ENCODE results near the gene DNAJC17. TPM values are rescaled to one million over a fixed set of nuclear protein-coding genes. Genes with fewer than 3 reads are reported as not detected.

Gene DNAJC17
- total and polyA plus RNA-seq, 2 donors (not counting 1 experiment from before 2014, with no cell fraction given): 30.5 to 46.1 TPM

- POLR2A ChIA-PET: interaction anchor here (0.5 to 1.5 kb wide), 6 partner anchors 15 to 909 kb away, joined by 3 to 9 read pairs (median 4); partner anchors contain the start of gene C15orf62
- 100% methylated on average over 1 of the region's 3 CpGs for WGBS (ENCODE audit: insufficient coverage)
Measured at GRCh38 chr15:40746916-40747418, 60.3 kb downstream of the DNAJC17 start.

More at GRCh38 chr15:40746916-40747418, 60.3 kb downstream of the DNAJC17 start:
- DNase-seq (no peak), ATAC-seq (ENCODE audit: low read depth) (no peak)
- Mint-ChIP-seq H3K9me3 (ENCODE audit: insufficient read depth) (no peaks in the 10 kb centered on the region), H3K4me3 (no peak overlapping the region), H3K4me1 (no peaks in the 10 kb centered on the region), H3K27me3 (no peaks in the 10 kb centered on the region), H3K27ac (no peak overlapping the region)
- no peak overlapping the region for H2AFZ ChIP-seq (ENCODE audit: insufficient read depth, low read depth, low read length, poor library complexity, severe bottlenecking)
- H3K36me3 ChIP-seq (replicated peaks in 1 of 2; ENCODE audit: control extremely low read depth in 1 of 2, control insufficient read depth in 1 of 2, extremely low read depth in 1 of 2, insufficient read depth in 2 of 2, low read length in 1 of 2): peaks cover 1 to 58% of the 10 kb centered on the region in 2 experiments
- CTCF ChIA-PET: interaction anchor here (0.7 to 14.3 kb wide), 12 partner anchors 11 to 147 kb away, joined by 3 to 177 read pairs (median 4); partner anchors contain the start of genes C15orf62, GCHFR, RAD51 and VPS18
- no peaks in the 10 kb centered on the region for H4K20me1 ChIP-seq (ENCODE audit: control insufficient read depth, insufficient read depth, low read length, poor library complexity, severe bottlenecking)
- no peaks in the 10 kb centered on the region for H3K27me3 ChIP-seq (replicated peaks in 1 of 4; ENCODE audit: control extremely low read depth in 1 of 4, control insufficient read depth in 3 of 4, insufficient read depth in 4 of 4, low read length in 3 of 4)
- no peak for TF ChIP-seq EZH2 (IDR thresholded peaks at IDR 0.05; ENCODE audit: borderline replicate concordance, insufficient read depth, low read depth, low read length, poor library complexity, severe bottlenecking)
- TF ChIP-seq CTCF (IDR thresholded peaks at IDR 0.05): no peak
- intact Hi-C loops (cut with micrococcal nuclease): loop anchor here (1.0 kb wide), 2 partner anchors 35 to 68 kb away; no protein-coding TSS in a partner anchor
- peaks cover 23% of the 10 kb centered on the region for H3K79me2 ChIP-seq (ENCODE audit: control insufficient read depth, insufficient read depth, low read length)
- no peak overlapping the region for H3K27ac ChIP-seq (ENCODE audit: low read length in 2 of 2)
- no peak overlapping the region for H3K4me2 ChIP-seq (replicated peaks; ENCODE audit: low read depth, low read length, poor library complexity, severe bottlenecking)
- no peaks in the 10 kb centered on the region for H3K9me3 ChIP-seq (ENCODE audit: control extremely low read depth in 1 of 3, control insufficient read depth in 2 of 3, insufficient read depth in 1 of 3, low read length in 2 of 3)
- H3K4me3 ChIP-seq (ENCODE audit: control extremely low read depth in 1 of 5, extremely low read depth in 1 of 5, insufficient read depth in 1 of 5, low read depth in 2 of 5, low read length in 4 of 5): no peak overlapping the region
- H3K4me1 ChIP-seq (ENCODE audit: control insufficient read depth in 2 of 2, insufficient read depth in 2 of 2, low read length in 2 of 2): no peaks in the 10 kb centered on the region
- H3K9ac ChIP-seq (ENCODE audit: low read length): no peak overlapping the region
